Measurements from ENCODE around the gene MAP1LC3B2.

MAP1LC3B2 gene

DNA sequence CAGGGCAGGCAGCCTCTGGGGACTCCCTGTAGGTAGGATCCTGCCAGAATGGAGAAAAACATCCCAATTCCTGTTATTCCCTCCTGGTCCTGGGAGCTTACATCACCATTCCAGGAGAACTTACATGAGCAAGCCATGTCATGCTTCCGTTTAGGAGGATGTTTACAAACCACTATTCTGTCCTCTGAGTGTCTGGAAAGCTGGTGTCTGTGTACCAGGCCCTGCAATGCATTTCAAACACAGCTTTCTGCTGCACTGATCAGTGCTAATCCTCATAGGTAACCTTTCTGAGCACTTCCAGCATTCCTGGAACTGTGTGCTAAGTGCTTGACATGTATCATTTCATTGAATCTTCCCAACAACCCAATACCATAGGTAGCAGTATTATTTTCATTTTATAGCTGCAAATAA lies 19.8 kb upstream of the MAP1LC3B2 start:
- H3K4me1 ChIP-seq (ENCODE audit: control insufficient read depth, insufficient read depth, low read length): peaks cover 22% of the 10 kb centered on the region
- no peaks in the 10 kb centered on the region for H3K27me3 ChIP-seq (ENCODE audit: control insufficient read depth, insufficient read depth, low read length)
- H3K36me3 ChIP-seq (ENCODE audit: control insufficient read depth, insufficient read depth, low read length): no peaks in the 10 kb centered on the region
- H3K4me3 ChIP-seq (ENCODE audit: low read depth, low read length): no peak overlapping the region
- H3K9ac ChIP-seq (ENCODE audit: low read depth, low read length): no peak overlapping the region
- no peaks in the 10 kb centered on the region for H3K9me3 ChIP-seq (ENCODE audit: control insufficient read depth, insufficient read depth, low read length)

GRCh38 chr12:116539905-116540482 lies 19.2 kb upstream of the MAP1LC3B2 start:
- peaks cover 16% of the 10 kb centered on the region for H3K4me1 ChIP-seq (ENCODE audit: control insufficient read depth, insufficient read depth, low read length)
- H3K27me3 ChIP-seq (ENCODE audit: control insufficient read depth, insufficient read depth, low read length): no peaks in the 10 kb centered on the region
- no peaks in the 10 kb centered on the region for H3K9me3 ChIP-seq (ENCODE audit: control insufficient read depth, insufficient read depth, low read length)
- H3K9ac ChIP-seq (ENCODE audit: low read depth, low read length): no peak overlapping the region
- no peaks in the 10 kb centered on the region for H3K36me3 ChIP-seq (ENCODE audit: control insufficient read depth, insufficient read depth, low read length)
- no peak overlapping the region for H3K4me3 ChIP-seq (ENCODE audit: low read depth, low read length)

GRCh38 chr12:116540622-116541152 lies 18.5 kb upstream of the MAP1LC3B2 start:
- Histone ChIP-seq H3K4me3 (ENCODE audit: low read depth, low read length) (no peak overlapping the region), H3K27me3 (ENCODE audit: control insufficient read depth, insufficient read depth, low read length) (no peaks in the 10 kb centered on the region), H3K9ac (ENCODE audit: low read depth, low read length) (no peak overlapping the region), H3K36me3 (ENCODE audit: control insufficient read depth, insufficient read depth, low read length) (no peaks in the 10 kb centered on the region), H3K4me1 (ENCODE audit: control insufficient read depth, insufficient read depth, low read length) (peaks cover 16% of the 10 kb centered on the region), H3K9me3 (ENCODE audit: control insufficient read depth, insufficient read depth, low read length) (no peaks in the 10 kb centered on the region)

DNA sequence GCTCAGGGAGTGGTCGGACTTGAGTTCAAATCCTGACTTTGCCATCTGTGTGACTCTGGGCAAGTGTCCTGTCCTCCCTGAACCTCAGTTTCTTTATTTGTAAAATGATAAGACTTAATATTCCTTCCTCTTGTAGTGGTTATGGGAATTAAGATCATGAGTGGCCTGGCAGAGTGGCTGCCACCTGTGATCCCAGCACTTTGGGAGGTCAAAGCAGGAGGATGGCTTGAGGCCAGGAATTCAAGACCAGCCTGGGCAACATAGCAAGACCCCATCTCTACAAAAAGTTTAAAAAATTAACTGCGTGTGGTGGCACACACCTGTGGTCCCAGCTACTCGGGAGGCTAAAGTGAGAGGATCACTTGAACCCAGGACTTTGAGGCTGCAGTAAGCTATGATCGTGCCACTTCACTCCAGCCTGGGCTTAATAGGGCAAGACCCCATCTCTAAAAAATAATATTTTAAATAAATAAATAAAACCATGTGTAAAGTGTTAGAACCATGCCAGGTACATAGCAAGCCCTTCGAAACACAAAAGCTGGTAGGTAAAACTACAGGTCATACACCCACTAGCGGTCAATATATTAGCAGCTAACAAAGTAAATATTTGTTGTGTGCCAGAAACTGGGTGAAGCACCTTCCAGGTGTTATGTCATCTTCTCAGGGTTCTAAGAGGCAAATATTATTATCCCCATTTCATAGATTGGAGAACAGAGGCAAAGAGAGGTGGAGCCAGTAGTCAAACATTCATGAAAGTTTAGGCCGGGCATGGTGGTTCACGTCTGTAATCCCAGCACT lies 17.4 kb upstream of the MAP1LC3B2 start:
- H3K9ac ChIP-seq (ENCODE audit: low read depth, low read length): no peak overlapping the region
- H3K36me3 ChIP-seq (ENCODE audit: control insufficient read depth, insufficient read depth, low read length): no peaks in the 10 kb centered on the region
- H3K9me3 ChIP-seq (ENCODE audit: control insufficient read depth, insufficient read depth, low read length): no peaks in the 10 kb centered on the region
- H3K4me1 ChIP-seq (ENCODE audit: control insufficient read depth, insufficient read depth, low read length): peaks cover 18% of the 10 kb centered on the region
- H3K4me3 ChIP-seq (ENCODE audit: low read depth, low read length): no peak overlapping the region
- H3K27me3 ChIP-seq (ENCODE audit: control insufficient read depth, insufficient read depth, low read length): no peaks in the 10 kb centered on the region

DNA sequence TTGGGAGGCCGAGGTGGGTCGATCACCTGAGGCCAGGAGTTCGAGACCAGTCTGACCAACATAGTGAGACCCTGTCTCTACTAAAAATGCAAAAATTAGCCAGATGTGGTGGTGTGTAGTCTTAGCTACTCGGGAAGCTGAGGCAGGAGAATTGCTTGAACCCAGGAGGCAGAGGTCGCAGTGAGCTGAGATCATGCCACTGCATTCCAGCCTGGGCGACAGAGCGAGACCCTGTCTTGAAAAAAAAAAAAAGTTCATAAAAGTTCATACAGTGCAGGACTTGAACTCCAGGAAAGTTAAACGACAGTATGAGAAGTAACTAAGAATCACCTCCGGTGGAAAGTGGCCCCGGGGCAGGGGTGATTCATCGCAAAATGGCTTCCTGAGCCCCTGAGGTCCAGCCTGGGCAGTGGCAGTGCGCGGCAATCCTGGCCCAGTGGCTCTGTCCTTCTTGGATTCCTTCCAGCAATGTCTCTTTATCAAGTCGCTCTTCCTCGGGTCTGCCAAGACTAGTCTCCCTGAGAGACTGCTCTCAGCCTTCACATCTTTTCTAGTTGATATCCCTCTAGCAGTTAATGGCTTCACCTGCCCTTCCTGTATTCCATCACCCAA lies 16.7 kb upstream of the MAP1LC3B2 start:
- H3K4me1 ChIP-seq (ENCODE audit: control insufficient read depth, insufficient read depth, low read length): peaks cover 18% of the 10 kb centered on the region
- H3K9ac ChIP-seq (ENCODE audit: low read depth, low read length): no peak overlapping the region
- no peak overlapping the region for H3K4me3 ChIP-seq (ENCODE audit: low read depth, low read length)
- no peaks in the 10 kb centered on the region for H3K36me3 ChIP-seq (ENCODE audit: control insufficient read depth, insufficient read depth, low read length)
- H3K9me3 ChIP-seq (ENCODE audit: control insufficient read depth, insufficient read depth, low read length): no peaks in the 10 kb centered on the region
- no peaks in the 10 kb centered on the region for H3K27me3 ChIP-seq (ENCODE audit: control insufficient read depth, insufficient read depth, low read length)

GRCh38 chr12:116544656-116545055 lies 14.5 kb upstream of the MAP1LC3B2 start:
- peaks cover 5% of the 10 kb centered on the region for H3K4me1 ChIP-seq (ENCODE audit: control insufficient read depth, insufficient read depth, low read length)
- H3K9ac ChIP-seq (ENCODE audit: low read depth, low read length): no peak overlapping the region
- no peak overlapping the region for H3K4me3 ChIP-seq (ENCODE audit: low read depth, low read length)
- H3K9me3 ChIP-seq (ENCODE audit: control insufficient read depth, insufficient read depth, low read length): no peaks in the 10 kb centered on the region
- no peaks in the 10 kb centered on the region for H3K27me3 ChIP-seq (ENCODE audit: control insufficient read depth, insufficient read depth, low read length)
- no peaks in the 10 kb centered on the region for H3K36me3 ChIP-seq (ENCODE audit: control insufficient read depth, insufficient read depth, low read length)

GRCh38 chr12:116545144-116545543 lies 14.0 kb upstream of the MAP1LC3B2 start:
- Histone ChIP-seq H3K36me3 (ENCODE audit: control insufficient read depth, insufficient read depth, low read length) (no peaks in the 10 kb centered on the region), H3K9me3 (ENCODE audit: control insufficient read depth, insufficient read depth, low read length) (no peaks in the 10 kb centered on the region), H3K4me1 (ENCODE audit: control insufficient read depth, insufficient read depth, low read length) (peaks cover 2% of the 10 kb centered on the region), H3K27me3 (ENCODE audit: control insufficient read depth, insufficient read depth, low read length) (no peaks in the 10 kb centered on the region), H3K4me3 (ENCODE audit: low read depth, low read length) (no peak overlapping the region), H3K9ac (ENCODE audit: low read depth, low read length) (no peak overlapping the region)

- no peak overlapping the region for H3K9ac ChIP-seq (ENCODE audit: low read depth, low read length)
- no peaks in the 10 kb centered on the region for H3K27me3 ChIP-seq (ENCODE audit: control insufficient read depth, insufficient read depth, low read length)
Observed at GRCh38 chr12:116545936-116546335, 13.2 kb upstream of the MAP1LC3B2 start.

DNA sequence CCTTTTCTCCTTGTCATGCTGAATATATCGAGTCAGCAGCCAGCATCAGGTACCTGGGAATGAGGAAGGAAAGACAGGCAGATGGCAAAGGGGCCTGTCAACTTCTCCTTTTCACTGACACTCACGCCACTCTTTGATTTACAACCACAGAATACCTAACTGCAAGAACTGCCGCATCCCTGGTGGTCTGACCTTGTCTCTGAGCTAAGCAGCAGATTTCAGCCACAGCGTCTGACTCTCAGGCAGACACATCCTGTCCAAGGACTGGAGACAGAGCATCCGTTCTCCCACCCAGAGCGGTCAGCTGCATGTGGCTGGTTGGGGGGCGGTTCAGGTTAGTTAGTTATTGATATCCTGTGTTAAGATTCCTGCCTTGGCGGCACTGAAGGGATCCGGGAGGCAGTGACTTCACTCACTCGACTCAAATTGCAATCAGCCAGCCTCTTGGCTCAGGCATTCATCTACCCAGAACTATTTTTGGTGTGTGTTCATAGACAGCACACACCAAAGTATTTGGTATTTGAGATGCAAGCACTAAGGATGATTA lies 11.2 kb upstream of the MAP1LC3B2 start:
- Histone ChIP-seq H3K4me1 (ENCODE audit: control insufficient read depth, insufficient read depth, low read length) (peaks cover 2% of the 10 kb centered on the region), H3K27me3 (ENCODE audit: control insufficient read depth, insufficient read depth, low read length) (no peaks in the 10 kb centered on the region), H3K36me3 (ENCODE audit: control insufficient read depth, insufficient read depth, low read length) (no peaks in the 10 kb centered on the region), H3K9ac (ENCODE audit: low read depth, low read length) (no peak overlapping the region), H3K4me3 (ENCODE audit: low read depth, low read length) (no peak overlapping the region), H3K9me3 (ENCODE audit: control insufficient read depth, insufficient read depth, low read length) (no peaks in the 10 kb centered on the region)

More at GRCh38 chr12:116545936-116546335, 13.2 kb upstream of the MAP1LC3B2 start:
- Histone ChIP-seq H3K4me1 (ENCODE audit: control insufficient read depth, insufficient read depth, low read length) (peaks cover 2% of the 10 kb centered on the region), H3K9me3 (ENCODE audit: control insufficient read depth, insufficient read depth, low read length) (no peaks in the 10 kb centered on the region), H3K36me3 (ENCODE audit: control insufficient read depth, insufficient read depth, low read length) (no peaks in the 10 kb centered on the region), H3K4me3 (ENCODE audit: low read depth, low read length) (no peak overlapping the region)

GRCh38 chr12:116549993-116550392 lies 9.2 kb upstream of the MAP1LC3B2 start:
- Histone ChIP-seq H3K9ac (ENCODE audit: low read depth, low read length) (no peak overlapping the region), H3K27me3 (ENCODE audit: control insufficient read depth, insufficient read depth, low read length) (no peaks in the 10 kb centered on the region)

GRCh38 chr12:116551151-116551550 lies 8.0 kb upstream of the MAP1LC3B2 start:
- no peak overlapping the region for H3K4me3 ChIP-seq (ENCODE audit: low read depth, low read length)
- no peaks in the 10 kb centered on the region for H3K36me3 ChIP-seq (ENCODE audit: control insufficient read depth, insufficient read depth, low read length)
- no peaks in the 10 kb centered on the region for H3K27me3 ChIP-seq (ENCODE audit: control insufficient read depth, insufficient read depth, low read length)
- H3K9ac ChIP-seq (ENCODE audit: low read depth, low read length): no peak overlapping the region
- H3K9me3 ChIP-seq (ENCODE audit: control insufficient read depth, insufficient read depth, low read length): no peaks in the 10 kb centered on the region
- peaks cover 1% of the 10 kb centered on the region for H3K4me1 ChIP-seq (ENCODE audit: control insufficient read depth, insufficient read depth, low read length)

More at GRCh38 chr12:116549993-116550392, 9.2 kb upstream of the MAP1LC3B2 start:
- Histone ChIP-seq H3K4me3 (ENCODE audit: low read depth, low read length) (no peak overlapping the region), H3K36me3 (ENCODE audit: control insufficient read depth, insufficient read depth, low read length) (no peaks in the 10 kb centered on the region), H3K9me3 (ENCODE audit: control insufficient read depth, insufficient read depth, low read length) (no peaks in the 10 kb centered on the region), H3K4me1 (ENCODE audit: control insufficient read depth, insufficient read depth, low read length) (peaks cover 2% of the 10 kb centered on the region)

Measured in iPS-15b (cell line).